IMR-90 (cell line): ENCODE measurements around the gene PRRG2. TPM values are rescaled to one million over a fixed set of nuclear protein-coding genes. Genes with fewer than 3 reads are reported as not detected.

Source experiments
- ATAC-seq: fragments of 200-7000 bp; cut with Tn5 transposase; 2 replicates; pipeline ENCODE4 v1.9.1; 2020; ENCODE audit warnings: low read depth, mild to moderate bottlenecking, moderate library complexity
- BruUV-seq: library from RNA; stranded (reverse); fragments of 400-500 nt; replicated peaks from 2 replicates; lab custom pipeline; 2021; lab: Mats Ljungman, UMichigan
- CTCF ChIA-PET: fragments of 300-600 bp; formaldehyde crosslinking; extraction: SDS; loops from one replicate; lab custom pipeline; 2021; ENCODE audit warnings: antibody characterized with exemption; lab: Yijun Ruan, JAX
- POLR2A ChIA-PET: fragments of 300-600 bp; sonication (Branson Sonifier 250); formaldehyde crosslinking; loops from one replicate; lab custom pipeline; 2022; ENCODE audit warnings: antibody characterized with exemption; ENCODE audit not compliant: unreplicated experiment; lab: Charles Lee
- DNase-seq: peaks from one replicate; pipeline ENCODE4 v3.0.0; 2013
- H2AFZ ChIP-seq: replicated peaks from 2 replicates; pipeline ENCODE3; 2013; ENCODE audit warnings: low read length, mild to moderate bottlenecking; ENCODE audit not compliant: poor library complexity
- H2AK5ac ChIP-seq: 2 replicates; pipeline ENCODE4 v1.6.1; 2013; ENCODE audit warnings: low read depth, low read length, inconsistent platforms
- H2AK9ac ChIP-seq: replicated peaks from 2 replicates; pipeline ENCODE3; 2013; ENCODE audit warnings: mild to moderate bottlenecking, low read depth, low read length, moderate library complexity; ENCODE audit not compliant: poor library complexity
- H2BK120ac ChIP-seq: 2 replicates; pipeline ENCODE4 v1.6.1; 2013; ENCODE audit warnings: low read depth, low read length, inconsistent platforms
- H2BK15ac ChIP-seq: 3 replicates; pipeline ENCODE4 v1.6.1; 2013; ENCODE audit warnings: low read depth, low read length, inconsistent platforms
- H2BK20ac ChIP-seq: 2 replicates; pipeline ENCODE4 v1.6.1; 2013; ENCODE audit warnings: low read depth, mild to moderate bottlenecking, inconsistent platforms, low read length, moderate library complexity
- H2BK5ac ChIP-seq: 2 replicates; pipeline ENCODE4 v1.6.1; 2013; ENCODE audit warnings: mild to moderate bottlenecking, low read depth, low read length, inconsistent platforms; ENCODE audit not compliant: poor library complexity, severe bottlenecking
- H3K14ac ChIP-seq: replicated peaks from 2 replicates; pipeline ENCODE4 v1.6.1; 2013; ENCODE audit warnings: low read depth, low read length, inconsistent platforms
- H3K18ac ChIP-seq: 2 replicates; pipeline ENCODE4 v1.6.1; 2013; ENCODE audit warnings: low read depth, low read length, control low read depth
- H3K23ac ChIP-seq: 2 replicates; pipeline ENCODE4 v1.6.1; 2013; ENCODE audit warnings: low read depth, low read length, inconsistent platforms
- H3K27ac ChIP-seq: 2 replicates; pipeline ENCODE4 v1.5.1; 2013; ENCODE audit warnings: mild to moderate bottlenecking, control low read depth, low read length; ENCODE audit not compliant: insufficient read depth
- H3K27me3 ChIP-seq: 2 replicates; pipeline ENCODE4 v1.6.1; 2013; ENCODE audit warnings: low read length; ENCODE audit not compliant: control insufficient read depth, insufficient read depth
- H3K36me3 ChIP-seq: 2 replicates; pipeline ENCODE4 v1.6.1; 2013; ENCODE audit warnings: low read length, mixed read lengths; ENCODE audit not compliant: control insufficient read depth, insufficient read depth
- H3K4ac ChIP-seq: 2 replicates; pipeline ENCODE4 v1.6.1; 2013; ENCODE audit warnings: low read depth, low read length, inconsistent platforms
- H3K4me1 ChIP-seq: 2 replicates; pipeline ENCODE4 v1.6.1; 2013; ENCODE audit warnings: low read length, mixed read lengths; ENCODE audit not compliant: control insufficient read depth, insufficient read depth
- H3K4me2 ChIP-seq: 2 replicates; pipeline ENCODE4 v1.6.1; 2013; ENCODE audit warnings: low read depth, mild to moderate bottlenecking, control low read depth, low read length, moderate library complexity
- H3K4me3 ChIP-seq: 2 replicates; pipeline ENCODE4 v1.5.1; 2013; ENCODE audit warnings: low read depth, mild to moderate bottlenecking, control low read depth, low read length, moderate library complexity; ENCODE audit not compliant: insufficient read depth
- H3K56ac ChIP-seq: 2 replicates; pipeline ENCODE4 v1.6.1; 2013; ENCODE audit warnings: low read length, inconsistent platforms; ENCODE audit not compliant: insufficient read depth; ENCODE audit errors: extremely low read depth
- H3K79me1 ChIP-seq, 2 experiments: 2 replicates each; pipeline ENCODE4 v1.6.1; 2013; ENCODE audit warnings: low read length in 2 of 2, inconsistent platforms in 1 of 2, low read depth in 1 of 2
- H3K9ac ChIP-seq: 2 replicates; pipeline ENCODE4 v1.6.1; 2013; ENCODE audit warnings: low read depth, low read length, control low read depth
- H3K9me1 ChIP-seq: 2 replicates; pipeline ENCODE4 v1.6.1; 2013; ENCODE audit warnings: low read length, inconsistent platforms; ENCODE audit not compliant: insufficient read depth
- H3K9me3 ChIP-seq: 2 replicates; pipeline ENCODE4 v1.6.1; 2013; ENCODE audit warnings: low read length; ENCODE audit not compliant: control insufficient read depth, insufficient read depth
- H4K20me1 ChIP-seq: 2 replicates; pipeline ENCODE4 v1.6.1; 2013; ENCODE audit warnings: low read length, inconsistent platforms; ENCODE audit not compliant: insufficient read depth
- H4K5ac ChIP-seq: 2 replicates; pipeline ENCODE4 v1.6.1; 2013; ENCODE audit warnings: mild to moderate bottlenecking, low read depth, low read length, control low read depth
- H4K8ac ChIP-seq, 2 experiments: 2 replicates each; pipeline ENCODE4 v1.6.1; 2013; ENCODE audit warnings: low read depth in 2 of 2, low read length in 2 of 2, control low read depth in 1 of 2, inconsistent platforms in 1 of 2
- H4K91ac ChIP-seq: 2 replicates; pipeline ENCODE4 v1.6.1; 2013; ENCODE audit warnings: low read depth, low read length, inconsistent platforms; ENCODE audit not compliant: insufficient read depth
- BHLHE40 ChIP-seq: fragments of 150-350 bp; IDR thresholded peaks from 2 replicates; pipeline ENCODE4 v1.6.1; 2016; ENCODE audit warnings: mild to moderate bottlenecking, low read depth, low read length
- CEBPB ChIP-seq: IDR thresholded peaks from 2 replicates; pipeline ENCODE4 v1.6.1; 2012; ENCODE audit warnings: low read depth, low read length, improper control_type of control experiment
- CHD1 ChIP-seq: IDR thresholded peaks from 2 replicates; pipeline ENCODE4 v1.6.1; 2012; ENCODE audit warnings: low read depth, low read length, improper control_type of control experiment
- FOS ChIP-seq: fragments of 150-350 bp; IDR thresholded peaks from 2 replicates; pipeline ENCODE4 v1.6.1; 2016; ENCODE audit warnings: low read depth, low read length
- MAFK ChIP-seq: IDR thresholded peaks from 2 replicates; pipeline ENCODE4 v1.6.1; 2012; ENCODE audit warnings: low read depth, low read length, improper control_type of control experiment
- MAZ ChIP-seq: IDR thresholded peaks from 2 replicates; pipeline ENCODE4 v1.6.1; 2012; ENCODE audit warnings: low read depth, mild to moderate bottlenecking, low read length, improper control_type of control experiment, moderate library complexity, borderline replicate concordance
- MXI1 ChIP-seq: IDR thresholded peaks from 2 replicates; pipeline ENCODE4 v1.6.1; 2012; ENCODE audit warnings: low read depth, mild to moderate bottlenecking, low read length, moderate library complexity, borderline replicate concordance
- NFE2L2 ChIP-seq: fragments of 150-350 bp; IDR thresholded peaks from 2 replicates; pipeline ENCODE4 v1.6.1; 2016; ENCODE audit warnings: low read depth, mild to moderate bottlenecking, low read length
- POLR2A ChIP-seq: IDR thresholded peaks from 2 replicates; pipeline ENCODE4 v1.6.1; 2012; ENCODE audit warnings: mild to moderate bottlenecking, low read depth, low read length
- RAD21 ChIP-seq: IDR thresholded peaks from 2 replicates; pipeline ENCODE4 v1.6.1; 2012; ENCODE audit warnings: low read length, improper control_type of control experiment
- RCOR1 ChIP-seq: IDR thresholded peaks from 2 replicates; pipeline ENCODE4 v1.6.1; 2012; ENCODE audit warnings: mild to moderate bottlenecking, low read length, improper control_type of control experiment; ENCODE audit not compliant: insufficient replicate concordance
- RFX5 ChIP-seq: IDR thresholded peaks from 2 replicates; pipeline ENCODE4 v1.8.0; 2012; ENCODE audit warnings: low read depth, mild to moderate bottlenecking, low read length, moderate library complexity
- SMC3 ChIP-seq: fragments of 150-350 bp; IDR thresholded peaks from 2 replicates; pipeline ENCODE4 v1.6.1; 2016; ENCODE audit warnings: low read depth, mild to moderate bottlenecking, antibody characterized with exemption, low read length, moderate library complexity
- USF2 ChIP-seq: fragments of 150-350 bp; IDR thresholded peaks from 2 replicates; pipeline ENCODE4 v1.6.1; 2017; ENCODE audit warnings: mild to moderate bottlenecking, antibody characterized with exemption, low read length, low read depth
- WGBS, 2 experiments: methylation state at CpG; one replicate each; pipeline versions ENCODE4 v1.1.5 to v1.1.7; 2013; ENCODE audit warnings: missing lambda C conversion rate in 2 of 2; ENCODE audit not compliant: insufficient read length in 1 of 2; ENCODE audit errors: extremely low coverage in 2 of 2; 5-methylcytosine and 5-hydroxymethylcytosine counted together
- dilution Hi-C: fragments of 300-500 bp; cut with HindIII; formaldehyde crosslinking; loops from one replicate; pipeline ENCODE4 v1.14.3; 2018; ENCODE audit warnings: low sequenced_read_pairs; ENCODE audit not compliant: unreplicated experiment
- in situ Hi-C: fragments of 300-500 bp; cut with MboI; formaldehyde crosslinking; loops from 3 replicates; pipeline ENCODE4 v1.14.3; 2019; ENCODE audit warnings: low sequenced_read_pairs, inconsistent platforms, mixed read lengths
- intact Hi-C: fragments of 100-400 bp; cut with micrococcal nuclease; formaldehyde crosslinking; loops from 2 replicates; pipeline ENCODE4 v1.10.0; 2022
- polyA plus RNA-seq, 3 experiments: library from polyadenylated mRNA; depleted of rRNA; stranded (reverse); fragments of >200 nt; gene quantifications; 2 replicates each; pipeline ENCODE4 v1.2.3, GENCODE V29; 2012; ENCODE audit warnings: low replicate concordance in 1 of 3
- total RNA-seq: library from RNA; depleted of rRNA; stranded (reverse); fragments of >200 nt; gene quantifications from 2 replicates; pipeline ENCODE4 v1.2.3, GENCODE V29; 2012
- TF ChIP-seq, protein P1 (sequence below): fragments of 150-350 bp; IDR thresholded peaks from 2 replicates; pipeline ENCODE4 v1.6.1; 2016; ENCODE audit warnings: low read depth, mild to moderate bottlenecking, low read length, moderate library complexity, borderline replicate concordance
- TF ChIP-seq, protein P2 (sequence below): conservative IDR thresholded peaks from 2 replicates; pipeline ENCODE4 v1.5.1; 2012; ENCODE audit warnings: mild to moderate bottlenecking, low read depth, low read length, improper control_type of control experiment

PRRG2 gene
- total and polyA plus RNA-seq, 2 of the 4 experiments (the other 2 are of a cell fraction) = 0.14 to 0.54 TPM

DNA sequence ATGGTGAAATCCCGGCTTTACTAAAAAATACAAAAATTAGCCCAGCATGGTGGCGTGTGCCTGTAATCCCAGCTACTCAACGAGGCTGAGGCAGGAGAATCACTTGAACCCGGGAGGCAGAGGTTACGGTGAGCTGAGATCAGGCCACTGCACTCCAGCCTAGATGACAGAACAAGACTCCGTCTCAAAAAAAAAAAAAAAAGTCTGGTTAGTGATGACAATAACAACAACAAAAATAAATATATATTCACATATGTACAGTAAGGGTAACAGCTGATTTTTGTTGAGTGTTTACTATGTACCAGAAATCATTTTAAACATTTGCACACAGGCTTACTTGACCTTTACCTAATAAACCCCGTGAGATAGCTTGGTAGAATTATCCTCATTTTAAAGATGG is 35.8 kb downstream of the PRRG2 start:
- peaks cover 32 to 80% of the 10 kb centered on the region in 2 experiments for H3K79me1 ChIP-seq
- H3K9me3 ChIP-seq = no peaks in the 10 kb centered on the region
- no peak overlapping the region for H3K4ac ChIP-seq
- H2AK9ac ChIP-seq = no peak overlapping the region
- no TSS peak for BruUV-seq
- H3K14ac ChIP-seq = no peak overlapping the region
- no peak overlapping the region for H2AFZ ChIP-seq
- peaks cover 43% of the 10 kb centered on the region for H3K36me3 ChIP-seq
- no peak overlapping the region for H2BK5ac ChIP-seq
- DNase-seq (no peak), ATAC-seq (no peak)
- H3K27me3 ChIP-seq = no peaks in the 10 kb centered on the region
- H2AK5ac ChIP-seq = no peak overlapping the region
- POLR2A ChIA-PET = interaction anchor here (0.5 to 0.6 kb wide), 2 partner anchors 19 to 397 kb away, joined by 3 to 6 read pairs; no protein-coding TSS in a partner anchor
- H4K91ac ChIP-seq = no peak overlapping the region
- H4K5ac ChIP-seq = no peak overlapping the region
- peaks cover 24% of the 10 kb centered on the region for H4K20me1 ChIP-seq
- peaks cover 10% of the 10 kb centered on the region for H3K9me1 ChIP-seq
- CTCF ChIA-PET = no interaction called here
- H3K27ac ChIP-seq = no peak overlapping the region
- WGBS, 2 experiments = 100% methylated on average over 1 of the region's 7 CpGs; no CpG with 5 or more reads in 1 of the 2 experiments
- intact Hi-C loops = no loop called here
- H3K4me1 ChIP-seq = peaks cover 16% of the 10 kb centered on the region
- H3K4me3 ChIP-seq = no peak overlapping the region
- in situ Hi-C loops = no loop called here
- no peak for TF ChIP-seq POLR2A
- TF ChIP-seq, protein P1, sequence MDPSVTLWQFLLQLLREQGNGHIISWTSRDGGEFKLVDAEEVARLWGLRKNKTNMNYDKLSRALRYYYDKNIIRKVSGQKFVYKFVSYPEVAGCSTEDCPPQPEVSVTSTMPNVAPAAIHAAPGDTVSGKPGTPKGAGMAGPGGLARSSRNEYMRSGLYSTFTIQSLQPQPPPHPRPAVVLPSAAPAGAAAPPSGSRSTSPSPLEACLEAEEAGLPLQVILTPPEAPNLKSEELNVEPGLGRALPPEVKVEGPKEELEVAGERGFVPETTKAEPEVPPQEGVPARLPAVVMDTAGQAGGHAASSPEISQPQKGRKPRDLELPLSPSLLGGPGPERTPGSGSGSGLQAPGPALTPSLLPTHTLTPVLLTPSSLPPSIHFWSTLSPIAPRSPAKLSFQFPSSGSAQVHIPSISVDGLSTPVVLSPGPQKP = no peak
- TF ChIP-seq RCOR1 = no peak
- TF ChIP-seq RAD21 = no peak
- no peak for TF ChIP-seq CHD1
- no peak for TF ChIP-seq MAFK
- TF ChIP-seq MXI1 = no peak
- no peak for TF ChIP-seq CEBPB
- no peak for TF ChIP-seq MAZ
- no peak for TF ChIP-seq SMC3
- no peak for TF ChIP-seq RFX5
- no peak for TF ChIP-seq USF2
- TF ChIP-seq BHLHE40 = no peak
- TF ChIP-seq, protein P2, sequence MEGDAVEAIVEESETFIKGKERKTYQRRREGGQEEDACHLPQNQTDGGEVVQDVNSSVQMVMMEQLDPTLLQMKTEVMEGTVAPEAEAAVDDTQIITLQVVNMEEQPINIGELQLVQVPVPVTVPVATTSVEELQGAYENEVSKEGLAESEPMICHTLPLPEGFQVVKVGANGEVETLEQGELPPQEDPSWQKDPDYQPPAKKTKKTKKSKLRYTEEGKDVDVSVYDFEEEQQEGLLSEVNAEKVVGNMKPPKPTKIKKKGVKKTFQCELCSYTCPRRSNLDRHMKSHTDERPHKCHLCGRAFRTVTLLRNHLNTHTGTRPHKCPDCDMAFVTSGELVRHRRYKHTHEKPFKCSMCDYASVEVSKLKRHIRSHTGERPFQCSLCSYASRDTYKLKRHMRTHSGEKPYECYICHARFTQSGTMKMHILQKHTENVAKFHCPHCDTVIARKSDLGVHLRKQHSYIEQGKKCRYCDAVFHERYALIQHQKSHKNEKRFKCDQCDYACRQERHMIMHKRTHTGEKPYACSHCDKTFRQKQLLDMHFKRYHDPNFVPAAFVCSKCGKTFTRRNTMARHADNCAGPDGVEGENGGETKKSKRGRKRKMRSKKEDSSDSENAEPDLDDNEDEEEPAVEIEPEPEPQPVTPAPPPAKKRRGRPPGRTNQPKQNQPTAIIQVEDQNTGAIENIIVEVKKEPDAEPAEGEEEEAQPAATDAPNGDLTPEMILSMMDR = no peak
- no peak for TF ChIP-seq FOS
- no peak for TF ChIP-seq NFE2L2
- no peak overlapping the region for H2BK20ac ChIP-seq
- H3K4me2 ChIP-seq = no peak overlapping the region
- no peak overlapping the region for H3K23ac ChIP-seq
- H2BK15ac ChIP-seq = no peak overlapping the region
- H2BK120ac ChIP-seq = no peak overlapping the region
- H3K18ac ChIP-seq = no peak overlapping the region
- no peak overlapping the region for H4K8ac ChIP-seq
- no peak overlapping the region for H3K9ac ChIP-seq
- dilution Hi-C loops = no loop called here
- no peak overlapping the region for H3K56ac ChIP-seq
